PC-9 (cell line): Measurements from ENCODE around the gene RSPH1. TPM values are rescaled to one million over a fixed set of nuclear protein-coding genes. Genes with fewer than 3 reads are reported as not detected.

Experiments used
- BruUV-seq: library from RNA; stranded (reverse); fragments of 400-500 nt; replicated peaks from 2 replicates; lab custom pipeline; 2021; lab: Mats Ljungman, UMichigan
- CTCF ChIA-PET: fragments of 300-600 bp; sonication (Branson Sonifier 250); formaldehyde crosslinking; loops from one replicate; lab custom pipeline; 2022; ENCODE audit warnings: antibody characterized with exemption; lab: Charles Lee
- POLR2A ChIA-PET: fragments of 300-600 bp; sonication (Branson Sonifier 250); formaldehyde crosslinking; loops from one replicate; lab custom pipeline; 2022; ENCODE audit warnings: antibody characterized with exemption; ENCODE audit not compliant: unreplicated experiment; lab: Charles Lee
- DNase-seq, 2 experiments: peaks; one replicate each; pipeline versions ENCODE4 v3.0.0 to v3.0.0-alpha.2; 2015 to 2022; ENCODE audit warnings: mixed read lengths in 1 of 2
- H2AFZ ChIP-seq: fragments of 200-600 bp; sonication (generic); 2 replicates; pipeline ENCODE4 v1.8.1; 2017; ENCODE audit warnings: antibody characterized with exemption
- H3F3A ChIP-seq: fragments of 200-600 bp; sonication (generic); 2 replicates; pipeline ENCODE4 v1.8.1; 2017; ENCODE audit warnings: antibody characterized with exemption, mild to moderate bottlenecking, low read depth; ENCODE audit not compliant: insufficient read depth
- H3K27ac ChIP-seq: fragments of 200-600 bp; sonication (generic); 2 replicates; pipeline ENCODE4 v1.6.1; 2016; ENCODE audit warnings: mixed run types
- H3K27me3 ChIP-seq: fragments of 200-600 bp; sonication (generic); 2 replicates; pipeline ENCODE4 v1.6.1; 2016; ENCODE audit warnings: low read depth, mixed run types; ENCODE audit not compliant: insufficient read depth
- H3K36me3 ChIP-seq: fragments of 200-600 bp; sonication (generic); 2 replicates; pipeline ENCODE4 v1.6.1; 2016; ENCODE audit warnings: low read depth, mixed run types
- H3K4me1 ChIP-seq: fragments of 200-600 bp; sonication (generic); replicated peaks from 2 replicates; pipeline ENCODE4 v1.6.1; 2016; ENCODE audit warnings: mixed run types; ENCODE audit not compliant: insufficient read depth
- H3K4me2 ChIP-seq: fragments of 200-600 bp; sonication (generic); 2 replicates; pipeline ENCODE4 v1.6.1; 2017; ENCODE audit warnings: mixed run types
- H3K4me3 ChIP-seq: fragments of 200-600 bp; sonication (generic); 2 replicates; pipeline ENCODE4 v1.6.1; 2016; ENCODE audit warnings: mixed run types
- H3K79me2 ChIP-seq: fragments of 200-600 bp; sonication (generic); 2 replicates; pipeline ENCODE4 v1.6.1; 2017; ENCODE audit warnings: low read depth, mixed run types
- H3K9me2 ChIP-seq: fragments of 200-600 bp; sonication (generic); 2 replicates; pipeline ENCODE4 v1.8.1; 2017; ENCODE audit warnings: mild to moderate bottlenecking; ENCODE audit not compliant: insufficient read depth
- H3K9me3 ChIP-seq: fragments of 200-600 bp; sonication (generic); 2 replicates; pipeline ENCODE4 v1.8.1; 2016; ENCODE audit warnings: low read depth; ENCODE audit not compliant: insufficient read depth
- H4K20me1 ChIP-seq: fragments of 200-600 bp; sonication (generic); 2 replicates; pipeline ENCODE4 v1.8.1; 2017; ENCODE audit not compliant: insufficient read depth
- CTCF ChIP-seq: fragments of 200-600 bp; sonication (generic); conservative IDR thresholded peaks from 2 replicates; pipeline ENCODE4 v1.6.1; 2017; ENCODE audit warnings: mixed run types, antibody characterized with exemption, mild to moderate bottlenecking, moderate library complexity
- EZH2 ChIP-seq: fragments of 200-600 bp; sonication (generic); IDR thresholded peaks from 2 replicates; pipeline ENCODE4 v1.8.0; 2017; ENCODE audit warnings: antibody characterized with exemption, low read depth
- intact Hi-C: fragments of 100-400 bp; cut with micrococcal nuclease; formaldehyde crosslinking; loops from one replicate; pipeline ENCODE4 v1.10.0; 2022; ENCODE audit not compliant: unreplicated experiment
- total RNA-seq: library from RNA; stranded (reverse); gene quantifications from 2 replicates; pipeline ENCODE4 v1.2.3, GENCODE V29; 2021

RSPH1 gene
- total RNA-seq, 1 experiment from 2014 or later: 8.0 TPM

GRCh38 chr21:42533306-42533962 lies 37.4 kb upstream of the RSPH1 start:
- Histone ChIP-seq H3K4me1 (no peaks in the 10 kb centered on the region), H3K27me3 (no peaks in the 10 kb centered on the region), H3K4me3 (no peak overlapping the region), H3F3A (no peaks in the 10 kb centered on the region), H3K4me2 (no peak overlapping the region), H2AFZ (no peak overlapping the region), H3K79me2 (no peaks in the 10 kb centered on the region), H4K20me1 (no peaks in the 10 kb centered on the region), H3K36me3 (no peaks in the 10 kb centered on the region), H3K9me3 (no peaks in the 10 kb centered on the region), H3K27ac (no peak overlapping the region), H3K9me2 (no peaks in the 10 kb centered on the region)
- DNase-seq: no peak
- no TSS peak for BruUV-seq
- ChIA-PET POLR2A (no interaction called here), CTCF (no interaction called here)
- TF ChIP-seq CTCF (no peak), EZH2 (no peak)
- intact Hi-C loops: no loop called here

- no peak overlapping the region for H3K4me3 ChIP-seq
- ChIA-PET POLR2A (no interaction called here), CTCF (no interaction called here)
- no peak overlapping the region for H2AFZ ChIP-seq
- 0 out of 2 replicates have a peak, but pooled peaks cover 7% of the 10 kb centered on the region for H3K79me2 ChIP-seq
- no peak for DNase-seq
- TF ChIP-seq EZH2 (no peak), CTCF (no peak)
- H4K20me1 ChIP-seq: no peaks in the 10 kb centered on the region
- no peak overlapping the region for H3K4me2 ChIP-seq
- H3K27me3 ChIP-seq: no peaks in the 10 kb centered on the region
- no peaks in the 10 kb centered on the region for H3K9me3 ChIP-seq
- no peak overlapping the region for H3K27ac ChIP-seq
- intact Hi-C loops: no loop called here
- H3K4me1 ChIP-seq: no peaks in the 10 kb centered on the region
- no peaks in the 10 kb centered on the region for H3K9me2 ChIP-seq
- BruUV-seq: no TSS peak
- no peaks in the 10 kb centered on the region for H3F3A ChIP-seq
- H3K36me3 ChIP-seq: no peaks in the 10 kb centered on the region
Measured at GRCh38 chr21:42532466-42533181, 36.6 kb upstream of the RSPH1 start.

GRCh38 chr21:42531771-42532170 lies 35.7 kb upstream of the RSPH1 start:
- intact Hi-C loops: no loop called here

More at GRCh38 chr21:42531771-42532170, 35.7 kb upstream of the RSPH1 start:
- no peaks in the 10 kb centered on the region for H3K27me3 ChIP-seq
- no peak for DNase-seq
- H2AFZ ChIP-seq: no peak overlapping the region
- POLR2A ChIA-PET: no interaction called here
- TF ChIP-seq CTCF (no peak), EZH2 (no peak)
- no peaks in the 10 kb centered on the region; the same call in 1 of the 2 replicates for H3K36me3 ChIP-seq
- CTCF ChIA-PET: no interaction called here
- H3K4me2 ChIP-seq: no peak overlapping the region
- H3K4me1 ChIP-seq: no peaks in the 10 kb centered on the region
- H3K4me3 ChIP-seq: no peak overlapping the region
- no TSS peak for BruUV-seq
- no peaks in the 10 kb centered on the region for H3F3A ChIP-seq
- H4K20me1 ChIP-seq: no peaks in the 10 kb centered on the region
- no peaks in the 10 kb centered on the region for H3K9me3 ChIP-seq
- no peaks in the 10 kb centered on the region for H3K9me2 ChIP-seq
- H3K27ac ChIP-seq: no peak overlapping the region
- H3K79me2 ChIP-seq: peaks cover 9% of the 10 kb centered on the region; the same call in 1 of the 2 replicates
